ENCODE measurements around the gene BLOC1S1. TPM values are rescaled to one million over a fixed set of nuclear protein-coding genes. Genes with fewer than 3 reads are reported as not detected.

BLOC1S1 gene
- 100 to 1,000 TPM; 118 to 124 TPM for total RNA-seq

DNA sequence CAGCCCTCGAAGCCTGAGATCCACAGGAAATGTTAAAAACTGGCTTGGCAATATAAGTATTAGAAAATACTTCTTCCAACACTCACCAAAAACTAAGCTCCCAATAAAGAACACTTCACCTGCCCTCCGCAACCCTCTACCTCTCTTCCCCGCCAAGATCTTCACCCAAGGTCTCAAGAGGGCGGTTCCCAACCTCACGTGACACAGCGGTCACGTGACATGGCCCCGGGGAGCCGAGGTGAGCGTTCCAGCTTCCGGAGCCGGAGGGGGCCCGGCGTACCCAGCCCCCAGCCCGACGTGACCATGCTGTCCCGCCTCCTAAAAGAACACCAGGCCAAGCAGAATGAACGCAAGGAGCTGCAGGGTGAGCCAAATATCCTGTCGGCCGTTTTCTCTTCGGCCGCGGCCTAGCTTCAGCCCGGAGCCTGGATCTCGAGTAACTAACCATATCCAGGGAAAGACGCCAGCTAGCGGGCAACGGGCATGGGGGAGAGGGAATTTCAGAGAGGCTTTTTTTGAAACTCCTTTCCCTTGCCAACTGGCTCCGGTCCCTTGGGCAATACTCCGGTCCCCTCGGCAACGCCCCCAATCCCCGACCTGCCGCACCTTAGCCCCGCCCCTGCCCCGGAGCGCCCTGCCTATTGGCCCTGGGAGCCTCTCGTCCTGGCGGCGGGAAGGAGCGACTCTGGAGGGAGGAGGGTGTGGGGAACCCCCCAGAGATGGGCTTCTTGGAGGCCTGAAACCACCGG is at the start of gene BLOC1S1:
Gene BLOC1S1 (plus strand): TSS at position 214 of the 749 bp plus-strand sequence. CDS start 6 bp downstream, at position 220.
- H3K9me3 Mint-ChIP-seq = no peaks in the 10 kb centered on the region
- H3K27ac Mint-ChIP-seq = peak within 1 kb of the TSS; percentile 91
- CTCF ChIA-PET = interaction anchor here (0.6 to 3.5 kb wide), 7 partner anchors 9 to 113 kb away, joined by 3 to 32 read pairs (median 4); no protein-coding TSS in a partner anchor
- peaks cover 3% of the 10 kb centered on the region for H3K36me3 Mint-ChIP-seq (ENCODE audit: low read depth)
- peaks cover 3% of the 10 kb centered on the region for H3K27me3 Mint-ChIP-seq (ENCODE audit: low read depth)
- peak; percentile 96 for DNase-seq
- intact Hi-C loops (cut with micrococcal nuclease) = loop anchor here (1.0 to 5.0 kb wide), 8 partner anchors 13 to 729 kb away; partner anchors contain the start of genes CD63, PA2G4, RPL41 and SARNP
- peaks cover 28% of the 10 kb centered on the region for H3K4me1 Mint-ChIP-seq (ENCODE audit: low read depth)
- peak within 1 kb of the TSS; percentile 92 for H3K4me3 Mint-ChIP-seq

- no peak for DNase-seq
These were observed 49.3 kb upstream of the BLOC1S1 start for GRCh38 chr12:55666508-55666907.

DNA sequence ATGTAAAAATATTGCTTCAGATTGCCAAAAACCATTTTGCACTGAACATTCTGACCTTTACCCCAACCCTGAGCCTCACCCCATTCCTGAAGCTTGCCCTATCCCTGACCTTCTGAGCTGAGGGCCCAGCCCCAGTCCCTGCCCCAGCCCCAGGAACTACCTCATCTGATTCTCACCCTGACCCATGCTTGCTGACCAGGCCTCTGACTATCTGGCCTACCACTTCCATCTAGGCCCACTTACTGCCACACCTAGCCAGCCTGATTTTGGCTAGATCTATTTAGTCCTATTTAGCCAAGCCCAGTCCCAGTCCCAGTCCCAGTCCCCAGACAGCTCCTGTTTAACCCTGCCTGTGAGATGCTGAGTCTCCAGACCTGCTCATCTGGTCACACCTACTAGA is 45.6 kb upstream of the BLOC1S1 start:
- no peaks in the 10 kb centered on the region for H3K36me3 Mint-ChIP-seq (ENCODE audit: low read depth)
- H3K9me3 Mint-ChIP-seq = no peaks in the 10 kb centered on the region
- no peak overlapping the region for H3K27ac Mint-ChIP-seq
- no peaks in the 10 kb centered on the region for H3K4me1 Mint-ChIP-seq (ENCODE audit: low read depth)
- no peak for DNase-seq
- intact Hi-C loops (cut with micrococcal nuclease) = no loop called here
- no peaks in the 10 kb centered on the region for H3K27me3 Mint-ChIP-seq (ENCODE audit: low read depth)
- CTCF ChIA-PET = interaction anchor here (0.6 kb wide), 1 partner anchor 50 kb away, joined by 3 read pairs; no protein-coding TSS in a partner anchor
- H3K4me3 Mint-ChIP-seq = no peak overlapping the region

More at GRCh38 chr12:55666508-55666907, 49.3 kb upstream of the BLOC1S1 start:
- Mint-ChIP-seq H3K36me3 (ENCODE audit: low read depth) (no peaks in the 10 kb centered on the region), H3K4me1 (ENCODE audit: low read depth) (no peaks in the 10 kb centered on the region), H3K27me3 (ENCODE audit: low read depth) (no peaks in the 10 kb centered on the region), H3K4me3 (no peak overlapping the region), H3K9me3 (no peaks in the 10 kb centered on the region), H3K27ac (no peak overlapping the region)
- intact Hi-C loops (cut with micrococcal nuclease) = no loop called here
- CTCF ChIA-PET = no interaction called here

DNA sequence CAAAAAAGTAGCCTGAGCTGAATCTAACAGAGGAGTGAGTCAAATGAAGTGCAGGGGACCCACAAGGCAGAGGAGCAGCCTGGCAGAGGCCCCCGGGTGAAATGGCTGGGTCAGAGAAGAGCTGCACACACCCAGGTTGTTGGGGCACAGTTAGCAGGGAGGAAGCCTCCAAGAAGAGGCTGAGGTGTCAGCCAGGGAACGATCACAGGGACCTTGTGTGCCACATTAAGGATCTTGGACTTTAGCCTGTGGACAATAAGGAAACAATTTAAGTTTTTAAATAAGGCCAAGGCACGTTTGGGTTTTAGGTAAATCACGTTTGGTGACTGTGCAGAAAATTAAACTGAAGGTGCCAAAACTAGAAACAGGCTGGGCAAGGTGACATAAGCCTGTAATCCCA is 44.1 kb upstream of the BLOC1S1 start:
- Mint-ChIP-seq H3K36me3 (ENCODE audit: low read depth) (no peaks in the 10 kb centered on the region), H3K27ac (no peak overlapping the region), H3K9me3 (no peaks in the 10 kb centered on the region), H3K27me3 (ENCODE audit: low read depth) (no peaks in the 10 kb centered on the region), H3K4me1 (ENCODE audit: low read depth) (no peaks in the 10 kb centered on the region), H3K4me3 (no peak overlapping the region)
- CTCF ChIA-PET = no interaction called here
- intact Hi-C loops (cut with micrococcal nuclease) = no loop called here
- DNase-seq = no peak

GRCh38 chr12:55673638-55674037 is 42.2 kb upstream of the BLOC1S1 start:
- DNase-seq = no peak
- H3K9me3 Mint-ChIP-seq = no peaks in the 10 kb centered on the region
- no peaks in the 10 kb centered on the region for H3K4me1 Mint-ChIP-seq (ENCODE audit: low read depth)
- H3K27me3 Mint-ChIP-seq (ENCODE audit: low read depth) = no peaks in the 10 kb centered on the region
- intact Hi-C loops (cut with micrococcal nuclease) = no loop called here
- no peaks in the 10 kb centered on the region for H3K36me3 Mint-ChIP-seq (ENCODE audit: low read depth)
- H3K27ac Mint-ChIP-seq = no peak overlapping the region
- H3K4me3 Mint-ChIP-seq = no peak overlapping the region
- CTCF ChIA-PET = interaction anchor here (0.8 to 1.5 kb wide), 2 partner anchors 17 to 27 kb away, joined by 3 read pairs; no protein-coding TSS in a partner anchor

DNA sequence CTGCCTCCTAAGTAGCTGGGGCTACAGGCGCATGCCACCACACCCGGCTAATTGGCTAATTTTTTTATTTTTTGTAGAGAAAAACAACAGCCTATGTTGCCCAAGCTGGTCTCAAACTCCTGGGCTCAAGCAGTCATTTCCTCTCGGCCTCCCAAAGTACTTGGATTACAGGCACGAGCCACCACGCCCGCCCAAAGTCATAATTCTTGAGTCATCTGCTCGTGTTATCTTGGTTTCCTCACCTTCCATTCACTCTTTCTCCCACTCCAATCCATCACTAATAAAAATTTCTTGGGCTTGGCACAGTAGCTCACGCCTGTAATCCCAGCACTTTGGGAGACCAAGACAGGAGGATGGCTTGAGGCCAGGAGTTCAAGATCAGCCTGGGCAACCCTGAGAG is 40.2 kb upstream of the BLOC1S1 start:
- Mint-ChIP-seq H3K4me1 (ENCODE audit: low read depth) (no peaks in the 10 kb centered on the region), H3K4me3 (no peak overlapping the region), H3K36me3 (ENCODE audit: low read depth) (no peaks in the 10 kb centered on the region), H3K27ac (no peak overlapping the region), H3K27me3 (ENCODE audit: low read depth) (peaks cover 3% of the 10 kb centered on the region), H3K9me3 (no peaks in the 10 kb centered on the region)
- intact Hi-C loops (cut with micrococcal nuclease) = no loop called here
- DNase-seq = no peak
- CTCF ChIA-PET = interaction anchor here (0.7 kb wide), 1 partner anchor 19 kb away, joined by 3 read pairs; no protein-coding TSS in a partner anchor

GRCh38 chr12:55676707-55677106 is 39.1 kb upstream of the BLOC1S1 start:
- Mint-ChIP-seq H3K9me3 (no peaks in the 10 kb centered on the region), H3K27ac (no peak overlapping the region), H3K36me3 (ENCODE audit: low read depth) (no peaks in the 10 kb centered on the region), H3K27me3 (ENCODE audit: low read depth) (peaks cover 10% of the 10 kb centered on the region), H3K4me1 (ENCODE audit: low read depth) (peaks cover 6% of the 10 kb centered on the region), H3K4me3 (no peak overlapping the region)
- no peak for DNase-seq
- CTCF ChIA-PET = interaction anchor here (0.6 to 2.5 kb wide), 2 partner anchors 20 to 448 kb away, joined by 3 to 13 read pairs; no protein-coding TSS in a partner anchor
- intact Hi-C loops (cut with micrococcal nuclease) = no loop called here

- H3K4me3 Mint-ChIP-seq = no peak overlapping the region
- CTCF ChIA-PET = no interaction called here
- no peak for DNase-seq
- intact Hi-C loops (cut with micrococcal nuclease) = no loop called here
- H3K27me3 Mint-ChIP-seq (ENCODE audit: low read depth) = peaks cover 16% of the 10 kb centered on the region
- no peaks in the 10 kb centered on the region for H3K36me3 Mint-ChIP-seq (ENCODE audit: low read depth)
- H3K27ac Mint-ChIP-seq = no peak overlapping the region
- H3K9me3 Mint-ChIP-seq = no peaks in the 10 kb centered on the region
- peaks cover 6% of the 10 kb centered on the region for H3K4me1 Mint-ChIP-seq (ENCODE audit: low read depth)
These were observed 36.2 kb upstream of the BLOC1S1 start for GRCh38 chr12:55679691-55680090.

DNA sequence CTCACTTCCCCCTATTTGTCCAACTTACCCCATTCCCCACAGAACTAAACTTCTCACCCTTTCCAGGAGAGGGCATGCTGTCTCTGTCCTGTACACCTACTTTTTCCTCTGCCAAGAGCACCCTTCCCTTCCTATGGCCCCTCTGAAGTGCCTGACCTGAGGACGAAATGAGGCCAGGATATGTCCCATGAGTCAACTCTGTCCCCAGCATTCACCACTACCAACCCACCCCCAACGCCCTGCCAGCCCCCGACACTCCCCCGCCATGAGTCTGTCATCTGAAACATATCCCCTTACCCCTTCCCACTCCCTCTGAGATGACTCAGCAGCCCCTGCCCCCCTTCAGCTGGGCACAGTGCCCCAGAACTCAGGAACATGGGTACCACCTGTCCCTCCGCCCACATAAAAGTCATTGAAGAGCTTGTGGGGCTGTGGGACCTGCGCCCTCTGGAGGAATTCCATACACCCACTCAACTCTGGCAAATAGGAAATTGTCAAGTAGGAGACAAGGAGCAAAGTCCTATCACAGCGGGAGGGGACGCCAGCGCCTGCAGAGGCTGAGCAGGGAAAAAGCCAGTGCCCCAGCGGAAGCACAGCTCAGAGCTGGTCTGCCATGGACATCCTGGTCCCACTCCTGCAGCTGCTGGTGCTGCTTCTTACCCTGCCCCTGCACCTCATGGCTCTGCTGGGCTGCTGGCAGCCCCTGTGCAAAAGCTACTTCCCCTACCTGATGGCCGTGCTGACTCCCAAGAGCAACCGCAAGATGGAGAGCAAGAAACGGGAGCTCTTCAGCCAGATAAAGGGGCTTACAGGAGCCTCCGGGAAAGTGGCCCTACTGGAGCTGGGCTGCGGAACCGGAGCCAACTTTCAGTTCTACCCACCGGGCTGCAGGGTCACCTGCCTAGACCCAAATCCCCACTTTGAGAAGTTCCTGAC is 34.4 kb upstream of the BLOC1S1 start:
- H3K9me3 Mint-ChIP-seq = no peaks in the 10 kb centered on the region

GRCh38 chr12:55682087-55682796 is 33.6 kb upstream of the BLOC1S1 start:
- Mint-ChIP-seq H3K4me3 (no peak overlapping the region), H3K4me1 (ENCODE audit: low read depth) (peaks cover 9% of the 10 kb centered on the region), H3K9me3 (no peaks in the 10 kb centered on the region), H3K36me3 (ENCODE audit: low read depth) (no peaks in the 10 kb centered on the region), H3K27me3 (ENCODE audit: low read depth) (peaks cover 16% of the 10 kb centered on the region), H3K27ac (no peak overlapping the region)
- DNase-seq = no peak
- intact Hi-C loops (cut with micrococcal nuclease) = no loop called here
- CTCF ChIA-PET = interaction anchor here (0.7 to 1.0 kb wide), 3 partner anchors 26 to 104 kb away, joined by 3 to 4 read pairs (median 3); no protein-coding TSS in a partner anchor

More for the DNA sequence above, 34.4 kb upstream of the BLOC1S1 start:
- CTCF ChIA-PET = interaction anchor here (0.7 to 1.0 kb wide), 2 partner anchors 14 to 25 kb away, joined by 3 to 4 read pairs; no protein-coding TSS in a partner anchor
- Mint-ChIP-seq H3K27me3 (ENCODE audit: low read depth) (peaks cover 16% of the 10 kb centered on the region), H3K27ac (no peak overlapping the region), H3K4me3 (no peak overlapping the region), H3K36me3 (ENCODE audit: low read depth) (no peaks in the 10 kb centered on the region), H3K4me1 (ENCODE audit: low read depth) (peaks cover 6% of the 10 kb centered on the region)
- intact Hi-C loops (cut with micrococcal nuclease) = loop anchor here (1.0 kb wide), 1 partner anchor 56 kb away; no protein-coding TSS in a partner anchor
- no peak for DNase-seq

DNA sequence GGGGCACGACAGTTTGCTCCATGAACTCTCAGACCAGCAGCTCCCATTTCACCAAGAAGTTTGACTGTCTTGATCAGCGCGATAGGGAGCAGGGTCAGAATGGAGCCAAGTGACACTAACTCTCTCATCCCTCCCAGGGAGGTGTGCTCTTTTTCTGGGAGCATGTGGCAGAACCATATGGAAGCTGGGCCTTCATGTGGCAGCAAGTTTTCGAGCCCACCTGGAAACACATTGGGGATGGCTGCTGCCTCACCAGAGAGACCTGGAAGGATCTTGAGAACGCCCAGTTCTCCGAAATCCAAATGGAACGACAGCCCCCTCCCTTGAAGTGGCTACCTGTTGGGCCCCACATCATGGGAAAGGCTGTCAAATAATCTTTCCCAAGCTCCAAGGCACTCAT is 32.2 kb upstream of the BLOC1S1 start:
- H3K27ac Mint-ChIP-seq = no peak overlapping the region
- H3K9me3 Mint-ChIP-seq = no peaks in the 10 kb centered on the region
- CTCF ChIA-PET = interaction anchor here (0.6 to 0.7 kb wide), 2 partner anchors 28 to 1082 kb away, joined by 3 to 4 read pairs; no protein-coding TSS in a partner anchor
- no peak overlapping the region for H3K4me3 Mint-ChIP-seq
- intact Hi-C loops (cut with micrococcal nuclease) = no loop called here
- no peaks in the 10 kb centered on the region for H3K36me3 Mint-ChIP-seq (ENCODE audit: low read depth)
- H3K27me3 Mint-ChIP-seq (ENCODE audit: low read depth) = peaks cover 16% of the 10 kb centered on the region
- peaks cover 14% of the 10 kb centered on the region for H3K4me1 Mint-ChIP-seq (ENCODE audit: low read depth)
- no peak for DNase-seq

All from activated naive CD4-positive, alpha-beta T cell treated with anti-CD3 and anti-CD28 coated beads for 36 hours (primary cell).